HepG2 (cell line): ENCODE data around the gene THADA. TPM values are rescaled to one million over a fixed set of nuclear protein-coding genes. Genes with fewer than 3 reads are reported as not detected.

Experiments used
- ATAC-seq: fragments of 200-7000 bp; cut with Tn5 transposase; 3 replicates; pipeline ENCODE4 v1.9.1; 2020; ENCODE audit warnings: mild to moderate bottlenecking, moderate library complexity
- BruUV-seq: library from RNA; stranded (reverse); fragments of 400-500 nt; replicated peaks from 2 replicates; lab custom pipeline; 2021; lab: Mats Ljungman, UMichigan
- CTCF ChIA-PET: fragments of 300-600 bp; formaldehyde crosslinking; extraction: SDS; loops from one replicate; lab custom pipeline; 2021; ENCODE audit warnings: low total read pairs, inconsistent platforms, low intra/inter-chr PET ratio; lab: Yijun Ruan, JAX
- POLR2A ChIA-PET: fragments of 350-600 bp; sonication (Branson Sonifier 250); formaldehyde crosslinking; loops from one replicate; lab custom pipeline; 2020; ENCODE audit warnings: antibody characterized with exemption, inconsistent platforms; lab: Yijun Ruan, JAX
- DNase-seq: peaks from one replicate; pipeline ENCODE4 v3.0.0-alpha.2; 2015; ENCODE audit warnings: low spot score
- FAIRE-seq: peaks from 3 replicates; lab custom pipeline; 2011; peaks lifted over from hg19 to GRCh38; lab: Jason Lieb, UNC
- H2AFZ ChIP-seq: one replicate; pipeline ENCODE4 v1.6.1; 2011; ENCODE audit warnings: low read length, inconsistent platforms
- H3K27ac ChIP-seq: fragments of 300-600 bp; 3 replicates; pipeline ENCODE4 v1.8.0; 2011; ENCODE audit warnings: mixed run types, mild to moderate bottlenecking, mixed read lengths, low read length, inconsistent platforms; ENCODE audit not compliant: insufficient read depth; ENCODE audit errors: extremely low read length
- H3K27me3 ChIP-seq, 2 experiments: fragments of 200-600 bp in 1 of 2; 2 replicates in 1 of 2; 3 replicates in 1 of 2; pipeline versions ENCODE4 v1.6.0 to v1.8.0; 2011; ENCODE audit warnings: low read length in 2 of 2, mild to moderate bottlenecking in 2 of 2, moderate library complexity in 2 of 2, inconsistent platforms in 1 of 2; ENCODE audit not compliant: insufficient read depth in 2 of 2, control insufficient read depth in 1 of 2
- H3K36me3 ChIP-seq, 2 experiments: fragments of 200-600 bp in 1 of 2; replicated peaks in 1 of 2; 2 replicates in 1 of 2; 3 replicates in 1 of 2; pipeline versions ENCODE4 v1.5.1 to v1.8.0; 2011; ENCODE audit warnings: low read length in 2 of 2, inconsistent platforms in 1 of 2; ENCODE audit not compliant: insufficient read depth in 2 of 2, control insufficient read depth in 1 of 2
- H3K4me1 ChIP-seq: 2 replicates; pipeline ENCODE4 v1.5.1; 2012; ENCODE audit warnings: low read length, inconsistent platforms; ENCODE audit not compliant: insufficient read depth
- H3K4me2 ChIP-seq: 2 replicates; pipeline ENCODE4 v1.6.0; 2011; ENCODE audit warnings: low read depth, low read length, inconsistent platforms
- H3K4me3 ChIP-seq, 3 experiments: fragments of 200-600 bp in 1 of 3; sonication (generic), shearing (Covaris generic) in 1 of 3; replicated peaks in 1 of 3; 2 replicates each; pipeline ENCODE4 v1.5.1; 2011 to 2016; ENCODE audit warnings: low read length in 3 of 3, inconsistent platforms in 2 of 3, low read depth in 2 of 3, mild to moderate bottlenecking in 2 of 3, control low read depth in 1 of 3, mixed read lengths in 1 of 3; ENCODE audit not compliant: insufficient read depth in 1 of 3
- H3K79me2 ChIP-seq: one replicate; pipeline ENCODE4 v1.6.1; 2011; ENCODE audit warnings: low read length, inconsistent platforms; ENCODE audit not compliant: insufficient read depth
- H3K9ac ChIP-seq: 2 replicates; pipeline ENCODE4 v1.6.0; 2011; ENCODE audit warnings: mild to moderate bottlenecking, low read depth, low read length, inconsistent platforms; ENCODE audit not compliant: insufficient read depth
- H3K9me3 ChIP-seq: 2 replicates; pipeline ENCODE4 v1.5.1; 2012; ENCODE audit warnings: mild to moderate bottlenecking, low read length
- H4K20me1 ChIP-seq: 2 replicates; pipeline ENCODE4 v1.6.0; 2011; ENCODE audit warnings: inconsistent platforms, mild to moderate bottlenecking, low read length, moderate library complexity; ENCODE audit not compliant: insufficient read depth
- ARID2 ChIP-seq: sonication (generic); formaldehyde crosslinking; IDR thresholded peaks from 2 replicates; pipeline ENCODE4 v1.8.1; 2022; ENCODE audit warnings: mild to moderate bottlenecking, missing genetic modification reagents, borderline replicate concordance
- ASH2L ChIP-seq: fragments of 300-600, 200-600 bp; sonication (generic); IDR thresholded peaks from 2 replicates; pipeline ENCODE4 v1.7.0; 2017; ENCODE audit warnings: low read depth, mild to moderate bottlenecking, moderate library complexity, mixed read lengths, low read length; ENCODE audit not compliant: insufficient read length
- DMTF1 ChIP-seq: sonication (generic); formaldehyde crosslinking; IDR thresholded peaks from 2 replicates; pipeline ENCODE4 v1.4.0; 2020; ENCODE audit warnings: mild to moderate bottlenecking, missing genetic modification reagents
- FOXC1 ChIP-seq: sonication (generic); formaldehyde crosslinking; IDR thresholded peaks from 2 replicates; pipeline ENCODE4 v1.8.0; 2022; ENCODE audit warnings: mild to moderate bottlenecking, missing genetic modification reagents, borderline replicate concordance
- HDAC6 ChIP-seq: fragments of 200-600 bp; sonication (generic); IDR thresholded peaks from 2 replicates; pipeline ENCODE4 v1.7.0; 2017; ENCODE audit warnings: mild to moderate bottlenecking, antibody characterized with exemption, low read length, low read depth
- NRL ChIP-seq: sonication (generic); formaldehyde crosslinking; IDR thresholded peaks from 2 replicates; pipeline ENCODE4 v1.5.0; 2020; ENCODE audit warnings: missing genetic modification reagents, mild to moderate bottlenecking, moderate library complexity, borderline replicate concordance
- SATB2 ChIP-seq: sonication (generic); formaldehyde crosslinking; IDR thresholded peaks from 2 replicates; pipeline ENCODE4 v1.5.0; 2020; ENCODE audit warnings: missing genetic modification reagents
- TCF7L2 ChIP-seq: IDR thresholded peaks from 2 replicates; pipeline ENCODE4 v1.6.1; 2011; ENCODE audit warnings: mild to moderate bottlenecking, low read depth, low read length, moderate library complexity
- ZNF280D ChIP-seq: sonication (generic); formaldehyde crosslinking; IDR thresholded peaks from 2 replicates; pipeline ENCODE4 v1.5.1; 2020; ENCODE audit warnings: mild to moderate bottlenecking, missing genetic modification reagents
- ZNF496 ChIP-seq: sonication (generic); formaldehyde crosslinking; IDR thresholded peaks from 2 replicates; pipeline ENCODE4 v1.8.1; 2023; ENCODE audit warnings: mild to moderate bottlenecking, moderate library complexity, missing genetic modification reagents; ENCODE audit not compliant: insufficient replicate concordance
- ZNF563 ChIP-seq: sonication (generic); formaldehyde crosslinking; IDR thresholded peaks from 2 replicates; pipeline ENCODE4 v1.8.0; 2022; ENCODE audit warnings: mild to moderate bottlenecking, moderate library complexity, missing genetic modification reagents
- ZNF761 ChIP-seq: sonication (generic); formaldehyde crosslinking; conservative IDR thresholded peaks from 2 replicates; pipeline ENCODE4 v1.4.0; 2020; ENCODE audit warnings: mild to moderate bottlenecking, missing genetic modification reagents
- ZSCAN29 ChIP-seq: sonication (generic); formaldehyde crosslinking; conservative IDR thresholded peaks from 2 replicates; pipeline ENCODE4 v1.4.0; 2020; ENCODE audit warnings: mild to moderate bottlenecking, missing genetic modification reagents
- WGBS: methylation state at CpG from one replicate; pipeline ENCODE4 v1.1.6; 2017; ENCODE audit warnings: low lambda C conversion rate; 5-methylcytosine and 5-hydroxymethylcytosine counted together
- in situ Hi-C: cut with HindIII; loops from 2 replicates; pipeline ENCODE4 v1.10.0; 2017; ENCODE audit warnings: low pct_unique_long_range_greater_than_20kb; ENCODE audit not compliant: extremely low pct_ligation_motif_present
- intact Hi-C: fragments of 100-400 bp; cut with micrococcal nuclease; formaldehyde crosslinking; loops from one replicate; pipeline ENCODE4 v1.10.0; 2022; ENCODE audit not compliant: unreplicated experiment
- polyA plus RNA-seq, 8 experiments: library from polyadenylated mRNA; depleted of rRNA in 3 of 8; stranded (reverse) in 7 of 8; unstranded in 1 of 8; fragments of >200 nt; fragmentation: Illumina TruSeq in 4 of 8; extraction: Trizol in 4 of 8; gene quantifications; 2 replicates each; pipeline versions ENCODE4 v1.2.1 to v1.2.3, GENCODE V29; 2011 to 2016; ENCODE audit warnings: low read depth in 4 of 8, missing spikeins in 1 of 8, mixed read lengths in 1 of 8; ENCODE audit not compliant: insufficient read depth in 1 of 8
- total RNA-seq, 5 experiments: library from RNA; depleted of rRNA; stranded (reverse); fragments of >200 nt; fragmentation: Illumina TruSeq; extraction: Trizol; gene quantifications; 2 replicates each; pipeline ENCODE4 v1.2.3, GENCODE V29; 2016; ENCODE audit warnings: low read depth in 1 of 5

Gene THADA
- total and polyA plus RNA-seq, 2 of the 13 experiments (the other 11 are each of a cell fraction or from before 2014, with no cell fraction given) = 12.7 to 21.7 TPM

- Histone ChIP-seq H3K36me3 (peaks cover 9 to 65% of the 10 kb centered on the region in 2 experiments), H3K4me2 (no peak overlapping the region), H3K9ac (no peak overlapping the region), H3K4me3 (no peak overlapping the region), H4K20me1 (no peaks in the 10 kb centered on the region), H3K9me3 (no peaks in the 10 kb centered on the region), H3K27me3 (no peaks in the 10 kb centered on the region), H3K79me2 (no peaks in the 10 kb centered on the region), H2AFZ (no peak overlapping the region), H3K27ac (no peak overlapping the region), H3K4me1 (no peaks in the 10 kb centered on the region)
- FAIRE-seq (no peak), DNase-seq (no peak), ATAC-seq (no peak)
- intact Hi-C loops = no loop called here
- no peak for TF ChIP-seq ZSCAN29 (CRISPR knock-in tag)
- TF ChIP-seq ZNF761 (CRISPR knock-in tag) = no peak
- no peak for TF ChIP-seq NRL (CRISPR knock-in tag)
- TF ChIP-seq HDAC6 = no peak
- no peak for TF ChIP-seq TCF7L2
- TF ChIP-seq ASH2L = no peak
- no peak for TF ChIP-seq ZNF496
- TF ChIP-seq ZNF563 = no peak
- no peak for TF ChIP-seq ARID2 (CRISPR knock-in tag)
- TF ChIP-seq DMTF1 (CRISPR knock-in tag) = no peak
- no peak for TF ChIP-seq SATB2 (CRISPR knock-in tag)
- TF ChIP-seq FOXC1 (CRISPR knock-in tag) = no peak
- no peak for TF ChIP-seq ZNF280D (CRISPR knock-in tag)
- no TSS peak for BruUV-seq
- in situ Hi-C loops = no loop called here
- ChIA-PET POLR2A (no interaction called here), CTCF (no interaction called here)
- WGBS = 96% methylated on average over 3 of the region's 3 CpGs
Observed at GRCh38 chr2:43585708-43586107, 10.1 kb downstream of the THADA start.
